Germinal center (tissue), 1 donor: Measurements from ENCODE around the gene PTPN20.

Experiments
- DNase-seq: peaks from one replicate; pipeline ENCODE4 v3.0.0; 2012; ENCODE audit warnings: mixed read lengths, low spot score

Gene PTPN20

DNA sequence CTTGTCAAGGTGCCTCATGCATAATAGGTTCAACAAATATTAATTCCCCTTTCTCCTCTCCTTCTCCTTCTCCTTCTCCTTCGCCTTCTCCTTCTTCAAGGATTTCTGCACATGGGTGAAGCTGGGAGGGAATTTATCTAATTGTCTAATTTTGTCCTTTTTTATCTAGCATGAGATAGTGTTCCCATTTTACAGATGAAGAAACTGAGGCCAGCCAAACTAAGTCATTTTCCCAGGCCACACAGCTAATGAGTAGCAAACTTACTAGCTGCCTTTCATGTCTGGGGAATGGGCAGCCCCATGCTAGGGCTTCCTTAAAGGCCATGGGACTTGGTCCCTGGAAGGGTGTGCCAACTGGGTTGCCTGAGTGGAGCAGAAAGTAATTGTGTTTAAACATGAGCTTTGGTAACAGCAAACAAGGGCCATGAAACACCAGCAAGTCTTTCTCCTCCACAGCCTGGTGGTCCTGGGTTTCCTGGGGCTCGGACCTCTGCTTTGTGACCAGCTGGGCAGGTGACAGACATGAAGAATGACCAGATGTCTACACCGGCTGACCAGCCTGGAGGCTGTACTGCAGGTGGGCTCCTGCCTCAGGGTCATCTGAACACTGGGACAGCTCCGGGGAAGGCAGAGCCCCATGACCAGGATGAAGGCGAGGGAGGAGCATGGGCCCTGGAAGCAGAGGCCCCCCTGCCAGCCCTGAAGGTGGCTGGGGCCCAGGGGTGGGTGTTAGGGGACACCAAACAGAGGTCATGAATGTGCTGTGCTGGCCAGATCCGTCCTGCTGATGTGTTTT is 138.0 kb downstream of the PTPN20 start:
- no peak for DNase-seq

DNA sequence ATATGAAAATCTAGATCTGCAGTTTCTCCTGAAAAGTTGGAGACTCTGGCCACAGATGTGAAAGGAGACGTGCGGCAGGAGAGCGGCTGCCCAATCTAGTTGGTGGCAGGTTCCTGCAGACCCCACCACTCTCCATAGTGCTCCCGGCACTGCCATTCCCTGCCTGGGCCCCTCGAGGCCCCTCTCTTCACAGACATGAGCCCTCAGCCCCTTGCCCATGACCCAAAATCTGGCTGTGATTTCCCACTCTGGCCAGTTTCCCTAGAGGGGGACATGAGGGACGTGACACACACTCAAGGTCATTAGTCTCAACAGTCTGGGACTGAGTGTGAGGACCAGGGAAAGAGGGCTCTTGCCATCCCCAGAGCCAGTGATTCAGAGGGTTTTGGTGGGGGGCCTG is 138.7 kb downstream of the PTPN20 start:
- no peak for DNase-seq

DNA sequence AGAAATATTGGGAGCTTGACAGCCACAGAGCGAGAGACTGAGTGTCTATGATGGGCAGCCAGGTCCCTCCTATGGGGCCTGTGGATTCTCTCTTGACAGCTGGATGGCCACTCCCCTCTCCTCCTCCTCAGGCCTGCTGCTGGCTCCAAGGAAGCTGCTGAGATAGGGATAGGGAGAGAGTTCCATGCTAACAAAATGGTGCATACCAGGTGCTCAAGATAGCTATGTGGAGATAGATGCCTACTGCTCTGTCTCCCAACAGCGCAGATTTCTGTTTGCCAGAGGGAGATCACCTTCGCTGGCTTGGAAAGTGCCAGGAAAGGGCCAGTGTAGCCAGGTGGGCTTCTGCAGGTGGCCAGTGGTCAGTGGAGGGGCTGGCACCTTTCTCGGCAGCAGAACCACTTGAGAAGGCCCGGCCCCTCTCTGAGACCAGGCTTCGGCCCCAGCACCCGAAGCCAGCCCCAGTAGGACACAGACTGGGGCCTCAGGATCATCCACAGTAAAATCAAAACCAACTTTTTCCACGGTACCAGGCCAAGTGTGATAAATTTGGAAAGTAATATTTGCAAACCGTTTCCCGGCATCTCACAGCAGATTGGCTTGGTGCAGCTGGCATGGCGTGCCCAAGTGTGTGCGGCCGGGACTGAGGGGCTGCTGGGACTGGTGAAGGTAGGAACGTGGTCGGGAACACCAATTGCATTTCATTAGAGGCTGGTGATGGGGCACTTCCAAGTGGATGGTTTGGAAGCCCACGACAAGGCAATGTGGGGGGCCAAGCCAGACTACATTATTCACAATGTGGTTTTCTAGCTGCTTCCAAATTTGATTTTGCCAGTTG is 139.6 kb downstream of the PTPN20 start:
- no peak for DNase-seq

DNA sequence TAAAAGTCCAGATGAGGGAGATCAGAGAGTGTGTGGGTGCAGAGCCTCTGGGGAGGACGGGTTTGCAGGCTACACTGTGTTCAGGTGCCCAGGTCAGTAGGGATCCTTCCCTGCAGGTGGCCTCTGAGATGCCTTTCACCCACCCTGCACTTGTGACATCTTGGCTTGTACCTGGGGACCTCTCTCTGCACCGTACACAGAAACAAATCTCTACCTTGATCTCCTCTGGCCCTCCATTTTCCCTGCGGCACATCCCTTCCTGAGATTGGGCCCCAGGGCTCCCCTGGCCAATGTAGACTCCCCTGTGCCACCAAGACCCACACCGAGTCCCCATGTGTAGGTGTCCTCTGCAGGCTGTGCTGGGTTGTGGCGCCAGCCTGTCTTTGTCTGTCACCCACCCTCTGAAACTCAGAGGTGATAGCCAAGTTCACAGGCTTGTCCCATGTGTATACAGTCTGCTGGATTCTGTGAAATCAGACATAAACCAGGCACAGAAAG is 140.6 kb downstream of the PTPN20 start:
- DNase-seq: no peak
